Memory B cell (primary cell): ENCODE results near the gene FAIM.

Experiments
- ATAC-seq: fragments of 150-1000 bp; cut with Tn5 transposase; 2 replicates; pipeline ENCODE4 v1.10.0; 2021; ENCODE audit warnings: low read depth, mild to moderate bottlenecking, moderate library complexity
- DNase-seq, 2 donors: peaks; one replicate each; pipeline ENCODE4 v3.0.0; 2022; ENCODE audit warnings: low spot score in 2 of 2
- H3K27ac Mint-ChIP-seq: one replicate; pipeline ENCODE4 v1.8.0; 2022; ENCODE audit warnings: mild to moderate bottlenecking, moderate library complexity, mixed read lengths
- H3K27me3 Mint-ChIP-seq: one replicate; pipeline ENCODE4 v1.8.0; 2022; ENCODE audit warnings: mixed read lengths
- H3K36me3 Mint-ChIP-seq: one replicate; pipeline ENCODE4 v1.8.0; 2022; ENCODE audit warnings: mild to moderate bottlenecking, mixed read lengths
- H3K4me1 Mint-ChIP-seq: one replicate; pipeline ENCODE4 v1.8.0; 2022; ENCODE audit warnings: mixed read lengths
- H3K4me3 Mint-ChIP-seq: one replicate; pipeline ENCODE4 v1.8.0; 2022; ENCODE audit warnings: mild to moderate bottlenecking, moderate library complexity, mixed read lengths
- H3K9me3 Mint-ChIP-seq: one replicate; pipeline ENCODE4 v1.8.0; 2022; ENCODE audit warnings: mixed read lengths

FAIM gene

DNA sequence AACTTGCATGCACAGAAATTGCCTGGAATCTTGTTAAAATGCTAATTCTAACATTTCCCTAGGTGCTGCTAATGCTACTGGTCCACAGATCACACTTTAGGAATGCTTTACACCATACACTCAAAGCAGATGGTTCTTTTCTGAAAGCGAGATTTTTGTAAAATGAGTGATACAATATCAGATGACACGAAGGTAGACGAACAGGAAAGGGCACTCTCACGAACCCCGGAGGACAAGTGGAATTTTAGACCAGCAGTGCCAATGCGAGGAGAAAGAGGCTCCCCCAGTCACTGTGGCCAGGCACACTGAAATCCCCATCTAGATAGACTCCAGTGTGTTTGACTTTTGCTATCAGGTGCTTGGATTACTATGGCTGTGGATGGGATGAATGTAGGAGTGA lies 21.0 kb downstream of the FAIM start:
- ATAC-seq (no peak), DNase-seq (no peak)
- H3K4me1 Mint-ChIP-seq, result no peaks in the 10 kb centered on the region
- H3K4me3 Mint-ChIP-seq, result no peak overlapping the region
- H3K36me3 Mint-ChIP-seq, result peaks cover 25% of the 10 kb centered on the region
- no peak overlapping the region for H3K27ac Mint-ChIP-seq
- H3K27me3 Mint-ChIP-seq, result no peaks in the 10 kb centered on the region
- H3K9me3 Mint-ChIP-seq, result no peaks in the 10 kb centered on the region

DNA sequence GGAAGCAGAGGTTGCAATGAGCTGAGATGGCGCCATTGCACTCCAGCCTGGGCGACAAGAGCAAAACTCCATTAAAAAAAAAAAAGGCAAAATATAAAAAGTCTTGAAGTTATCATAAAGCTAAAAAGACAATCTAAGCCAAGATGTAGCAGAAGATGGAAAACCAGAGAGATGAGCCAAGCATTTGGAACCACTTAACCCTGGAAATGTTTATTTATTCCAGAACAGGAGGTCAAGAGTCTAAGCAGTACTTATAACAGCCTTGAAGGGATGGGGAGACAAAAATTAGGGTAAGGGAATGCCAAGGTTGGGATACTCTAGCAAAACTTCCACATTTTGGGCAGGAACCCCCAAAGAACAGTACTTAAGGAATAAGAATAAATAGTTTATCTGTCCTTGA lies 30.1 kb downstream of the FAIM start:
- peaks cover 11% of the 10 kb centered on the region for H3K9me3 Mint-ChIP-seq
- H3K27ac Mint-ChIP-seq, result no peak overlapping the region
- peaks cover 4% of the 10 kb centered on the region for H3K36me3 Mint-ChIP-seq
- no peak for DNase-seq
- no peaks in the 10 kb centered on the region for H3K4me1 Mint-ChIP-seq
- H3K27me3 Mint-ChIP-seq, result no peaks in the 10 kb centered on the region
- no peak overlapping the region for H3K4me3 Mint-ChIP-seq
- no peak for ATAC-seq

DNA sequence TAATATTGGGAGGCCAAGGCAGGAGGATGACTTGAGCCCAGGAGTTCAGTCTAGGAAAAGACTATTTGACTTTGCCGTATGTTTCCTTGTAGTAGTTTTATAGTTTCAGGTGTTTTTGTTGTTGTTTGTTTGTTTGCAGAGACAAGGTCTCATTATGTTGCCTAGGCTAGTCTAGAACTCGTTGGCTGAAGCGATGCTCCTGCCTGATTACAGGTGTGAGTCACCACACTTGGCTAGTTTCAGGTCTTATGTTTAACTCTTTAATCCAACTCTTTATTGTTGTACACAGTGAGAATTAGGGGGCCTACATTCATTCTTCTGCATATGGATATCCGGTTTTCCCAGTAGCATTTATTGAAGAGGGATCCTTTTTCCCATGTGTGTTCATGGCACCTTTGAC lies 32.0 kb downstream of the FAIM start:
- Mint-ChIP-seq H3K27ac (no peak overlapping the region), H3K4me3 (no peak overlapping the region), H3K4me1 (no peaks in the 10 kb centered on the region), H3K9me3 (peaks cover 18% of the 10 kb centered on the region), H3K27me3 (no peaks in the 10 kb centered on the region), H3K36me3 (no peaks in the 10 kb centered on the region)
- ATAC-seq, result no peak
- DNase-seq, result no peak

DNA sequence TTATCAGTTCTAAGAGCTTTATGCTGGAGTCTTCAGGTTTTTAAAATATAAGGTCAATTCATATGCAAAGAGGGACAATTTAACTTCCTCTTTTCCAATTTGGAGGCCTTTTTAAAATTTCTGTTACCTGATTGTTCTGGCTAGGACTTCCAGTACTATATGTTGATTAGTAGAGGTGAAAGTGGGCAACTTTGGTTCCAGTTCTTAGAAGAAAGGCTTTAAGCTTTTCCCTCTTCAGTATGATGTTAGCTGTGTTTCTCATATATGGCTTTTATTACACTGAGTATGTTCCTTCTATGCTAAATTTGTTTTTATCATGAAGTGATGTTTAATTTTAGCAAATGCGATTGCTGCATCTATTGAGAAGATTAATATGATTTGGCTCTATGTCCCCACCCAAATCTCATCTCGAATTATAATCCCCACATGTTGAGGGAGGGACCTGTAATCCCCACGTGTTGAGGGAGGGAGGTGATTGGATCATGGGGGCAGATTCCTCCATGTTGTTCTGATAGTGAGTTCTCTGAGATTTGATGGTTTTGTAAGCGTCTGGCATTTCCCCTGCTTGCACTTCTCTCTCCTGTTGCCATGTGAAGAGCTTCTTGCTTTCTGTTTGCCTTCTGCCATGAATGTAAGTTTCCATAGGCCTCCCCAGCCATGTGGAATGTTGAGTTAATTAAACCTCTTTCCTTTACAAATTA lies 33.8 kb downstream of the FAIM start:
- ATAC-seq, result no peak
- Mint-ChIP-seq H3K4me1 (no peaks in the 10 kb centered on the region), H3K36me3 (peaks cover 3% of the 10 kb centered on the region), H3K27ac (no peak overlapping the region), H3K27me3 (no peaks in the 10 kb centered on the region), H3K4me3 (no peak overlapping the region), H3K9me3 (peaks cover 23% of the 10 kb centered on the region)
- DNase-seq, result no peak

DNA sequence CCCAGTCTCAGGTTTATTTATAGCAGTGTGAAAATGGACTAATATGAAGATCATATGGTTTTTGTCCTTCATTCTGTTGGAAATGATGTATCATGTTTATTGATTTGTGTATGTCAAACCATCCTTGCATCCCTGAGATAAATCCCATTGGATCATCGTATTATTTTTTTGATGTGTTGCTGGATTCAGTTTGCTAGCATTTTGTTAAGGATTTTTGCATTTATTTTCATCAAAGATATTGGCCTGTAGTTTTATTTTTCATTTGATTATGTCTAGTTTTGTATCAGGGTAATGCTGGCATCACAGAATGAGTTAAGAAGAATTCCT lies 34.3 kb downstream of the FAIM start:
- DNase-seq, result no peak
- Mint-ChIP-seq H3K4me1 (no peaks in the 10 kb centered on the region), H3K27ac (no peak overlapping the region), H3K4me3 (no peak overlapping the region), H3K36me3 (peaks cover 3% of the 10 kb centered on the region), H3K27me3 (no peaks in the 10 kb centered on the region), H3K9me3 (peaks cover 21% of the 10 kb centered on the region)
- ATAC-seq, result no peak

DNA sequence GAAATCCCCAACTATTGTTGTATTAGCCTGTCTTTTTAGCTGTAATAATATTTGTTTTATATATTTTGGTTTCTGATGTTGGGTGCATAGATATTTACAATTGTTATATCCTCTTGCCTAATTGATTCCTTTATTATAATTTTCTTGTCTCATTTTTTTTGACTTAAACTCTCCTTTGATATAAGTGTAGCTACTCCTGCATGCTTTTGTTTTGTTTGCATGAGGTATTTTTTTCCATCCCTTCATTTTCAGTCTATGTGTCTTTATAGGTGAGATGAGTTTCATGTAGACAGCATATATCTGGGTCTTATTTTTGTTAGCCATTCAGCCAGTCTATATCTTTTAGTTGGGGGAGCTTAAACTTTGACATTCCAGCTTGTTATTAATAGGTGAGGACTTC lies 37.4 kb downstream of the FAIM start:
- Mint-ChIP-seq H3K27ac (no peak overlapping the region), H3K27me3 (no peaks in the 10 kb centered on the region), H3K4me3 (no peak overlapping the region), H3K9me3 (peaks cover 21% of the 10 kb centered on the region), H3K4me1 (no peaks in the 10 kb centered on the region), H3K36me3 (peaks cover 18% of the 10 kb centered on the region)
- DNase-seq, result no peak
- no peak for ATAC-seq

DNA sequence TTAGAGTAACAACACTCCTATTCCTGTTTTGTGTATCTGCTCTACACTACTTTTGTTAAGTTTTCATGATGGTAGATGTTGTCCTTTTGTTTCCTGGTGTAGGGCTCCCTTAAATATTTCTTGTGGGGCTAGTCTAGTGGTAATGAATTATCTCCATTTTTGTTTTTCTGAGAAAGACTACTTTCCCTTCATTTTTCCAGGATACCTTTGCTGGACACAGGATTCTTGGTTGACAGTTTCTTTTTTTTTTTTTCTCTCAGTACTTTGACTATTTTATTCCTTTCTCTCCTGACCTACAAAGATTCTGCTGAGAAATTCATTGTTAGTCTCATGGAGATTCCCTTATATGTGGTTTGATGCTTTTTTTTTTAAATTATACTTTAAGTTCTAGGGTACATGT lies 37.9 kb downstream of the FAIM start:
- Mint-ChIP-seq H3K4me3 (no peak overlapping the region), H3K4me1 (no peaks in the 10 kb centered on the region)

DNA sequence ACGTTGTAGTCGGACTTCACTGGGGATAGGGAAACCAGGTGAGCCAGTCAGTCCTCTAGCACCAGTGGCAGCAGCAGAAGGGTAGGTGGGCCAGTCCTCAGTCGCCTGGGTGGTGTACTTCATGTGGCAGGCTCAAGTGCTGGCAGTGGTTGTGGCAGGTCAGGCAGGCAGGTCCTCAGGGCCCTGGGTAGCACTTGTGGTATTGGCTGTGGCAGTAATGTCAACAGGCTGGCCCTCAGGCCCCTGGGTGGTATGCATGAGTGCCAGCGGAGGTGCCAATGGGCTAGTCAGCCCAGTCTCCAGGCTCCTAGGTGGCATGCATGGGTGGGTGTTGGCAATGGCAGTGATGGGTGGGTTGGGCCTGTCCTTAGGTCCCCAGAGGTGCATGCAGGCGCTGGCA lies 40.6 kb downstream of the FAIM start:
- no peak for ATAC-seq
- no peak overlapping the region for H3K27ac Mint-ChIP-seq
- DNase-seq, result no peak
- peaks cover 33% of the 10 kb centered on the region for H3K36me3 Mint-ChIP-seq
- no peak overlapping the region for H3K4me3 Mint-ChIP-seq
- H3K27me3 Mint-ChIP-seq, result no peaks in the 10 kb centered on the region
- no peaks in the 10 kb centered on the region for H3K4me1 Mint-ChIP-seq
- peaks cover 14% of the 10 kb centered on the region for H3K9me3 Mint-ChIP-seq

More for the DNA sequence above, 37.9 kb downstream of the FAIM start:
- no peaks in the 10 kb centered on the region for H3K27me3 Mint-ChIP-seq
- H3K9me3 Mint-ChIP-seq, result peaks cover 21% of the 10 kb centered on the region
- ATAC-seq (no peak), DNase-seq (no peak)
- H3K27ac Mint-ChIP-seq, result no peak overlapping the region
- H3K36me3 Mint-ChIP-seq, result peaks cover 19% of the 10 kb centered on the region

DNA sequence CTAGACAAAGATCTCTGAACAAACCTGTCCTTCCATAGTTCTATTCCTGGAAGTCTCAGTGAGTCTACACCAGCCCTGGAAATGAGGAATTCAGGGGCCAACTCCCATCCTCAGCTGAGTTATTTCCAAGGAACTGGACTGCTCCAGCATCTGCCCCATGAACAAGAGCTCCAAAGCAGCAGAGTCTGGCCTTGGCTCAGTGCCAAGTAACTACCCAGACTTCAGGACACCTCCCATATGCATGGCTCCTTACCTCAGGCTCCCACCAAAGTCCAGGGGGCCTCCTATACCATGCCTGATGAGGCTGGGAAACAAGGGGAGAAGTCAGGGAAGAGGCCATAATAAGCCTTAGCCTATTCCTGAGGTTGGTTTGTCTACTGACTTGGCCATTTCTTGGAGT lies 45.0 kb downstream of the FAIM start:
- no peak overlapping the region for H3K27ac Mint-ChIP-seq
- no peak overlapping the region for H3K4me3 Mint-ChIP-seq
- ATAC-seq, result no peak
- no peak for DNase-seq
- H3K36me3 Mint-ChIP-seq, result peaks cover 59% of the 10 kb centered on the region
- H3K9me3 Mint-ChIP-seq, result peaks cover 2% of the 10 kb centered on the region
- no peaks in the 10 kb centered on the region for H3K27me3 Mint-ChIP-seq
- no peaks in the 10 kb centered on the region for H3K4me1 Mint-ChIP-seq

DNA sequence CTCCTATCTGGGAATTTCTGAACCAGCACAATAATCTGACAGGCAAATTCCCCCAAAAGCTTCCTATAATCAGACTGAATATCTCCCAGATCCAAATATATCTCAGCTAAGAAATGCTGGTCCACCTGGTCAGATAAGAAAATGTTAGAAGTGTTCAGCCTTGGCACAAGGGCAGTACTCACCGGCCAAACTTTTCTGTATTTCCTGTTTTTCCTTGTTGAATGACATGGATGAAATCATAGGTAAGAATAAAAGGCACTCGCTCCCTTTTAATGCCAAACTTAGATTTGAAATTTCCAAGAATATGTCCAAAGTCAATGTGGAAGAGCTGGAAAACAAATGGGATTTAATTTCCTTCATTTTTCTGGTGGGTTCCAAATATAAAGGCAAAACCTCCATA lies 48.9 kb downstream of the FAIM start:
- H3K27me3 Mint-ChIP-seq, result no peaks in the 10 kb centered on the region
- no peak overlapping the region for H3K27ac Mint-ChIP-seq
- H3K4me3 Mint-ChIP-seq, result no peak overlapping the region
- no peak for DNase-seq
- no peak for ATAC-seq
- no peaks in the 10 kb centered on the region for H3K9me3 Mint-ChIP-seq
- peaks cover 50% of the 10 kb centered on the region for H3K36me3 Mint-ChIP-seq
- H3K4me1 Mint-ChIP-seq, result no peaks in the 10 kb centered on the region

DNA sequence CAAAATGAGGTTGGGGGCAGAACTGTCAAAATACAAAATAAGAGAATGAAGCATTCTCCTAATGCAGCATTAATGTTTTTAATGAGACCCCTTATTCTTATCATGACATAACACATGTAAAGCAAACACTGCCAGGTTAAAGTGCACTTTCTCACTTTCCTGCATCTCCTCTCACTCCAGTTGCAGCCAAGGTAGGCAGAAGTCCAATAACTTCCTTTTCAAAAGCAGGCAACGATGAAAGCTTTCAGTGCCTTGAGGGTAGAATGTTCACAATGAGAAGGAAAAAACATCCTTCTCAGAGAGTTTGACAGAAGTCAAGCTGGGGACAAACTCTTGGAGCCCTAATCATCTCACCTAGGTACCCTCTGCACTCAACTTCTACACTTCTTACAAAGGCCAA lies 59.5 kb downstream of the FAIM start:
- DNase-seq (no peak), ATAC-seq (no peak)
- peaks cover 40% of the 10 kb centered on the region for H3K36me3 Mint-ChIP-seq
- no peak overlapping the region for H3K4me3 Mint-ChIP-seq
- H3K9me3 Mint-ChIP-seq, result no peaks in the 10 kb centered on the region
- H3K27ac Mint-ChIP-seq, result no peak overlapping the region
- H3K27me3 Mint-ChIP-seq, result no peaks in the 10 kb centered on the region
- H3K4me1 Mint-ChIP-seq, result no peaks in the 10 kb centered on the region

DNA sequence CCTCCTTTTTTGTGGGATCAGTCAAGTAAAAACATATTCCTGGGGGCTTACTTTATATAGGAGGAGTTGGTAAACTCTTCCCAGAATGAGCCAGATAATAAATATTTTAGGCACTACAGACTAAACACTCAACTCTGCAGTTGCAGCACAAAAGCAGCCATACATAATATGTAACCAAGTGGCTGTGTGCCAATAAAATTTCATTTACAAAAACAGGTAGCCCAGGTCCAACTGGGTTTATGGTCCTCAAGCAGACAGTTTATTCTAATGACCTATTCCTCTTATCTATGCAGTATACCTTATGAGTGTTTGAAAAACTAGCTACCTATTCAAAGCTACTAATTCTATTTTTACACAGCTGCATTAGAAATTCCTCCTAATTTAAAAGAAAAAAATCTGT lies 61.8 kb downstream of the FAIM start:
- H3K27me3 Mint-ChIP-seq, result no peaks in the 10 kb centered on the region
- H3K27ac Mint-ChIP-seq, result no peak overlapping the region
- peaks cover 45% of the 10 kb centered on the region for H3K36me3 Mint-ChIP-seq
- H3K4me1 Mint-ChIP-seq, result no peaks in the 10 kb centered on the region
- H3K4me3 Mint-ChIP-seq, result no peak overlapping the region
- no peak for ATAC-seq
- H3K9me3 Mint-ChIP-seq, result peaks cover 3% of the 10 kb centered on the region
- DNase-seq, result no peak

DNA sequence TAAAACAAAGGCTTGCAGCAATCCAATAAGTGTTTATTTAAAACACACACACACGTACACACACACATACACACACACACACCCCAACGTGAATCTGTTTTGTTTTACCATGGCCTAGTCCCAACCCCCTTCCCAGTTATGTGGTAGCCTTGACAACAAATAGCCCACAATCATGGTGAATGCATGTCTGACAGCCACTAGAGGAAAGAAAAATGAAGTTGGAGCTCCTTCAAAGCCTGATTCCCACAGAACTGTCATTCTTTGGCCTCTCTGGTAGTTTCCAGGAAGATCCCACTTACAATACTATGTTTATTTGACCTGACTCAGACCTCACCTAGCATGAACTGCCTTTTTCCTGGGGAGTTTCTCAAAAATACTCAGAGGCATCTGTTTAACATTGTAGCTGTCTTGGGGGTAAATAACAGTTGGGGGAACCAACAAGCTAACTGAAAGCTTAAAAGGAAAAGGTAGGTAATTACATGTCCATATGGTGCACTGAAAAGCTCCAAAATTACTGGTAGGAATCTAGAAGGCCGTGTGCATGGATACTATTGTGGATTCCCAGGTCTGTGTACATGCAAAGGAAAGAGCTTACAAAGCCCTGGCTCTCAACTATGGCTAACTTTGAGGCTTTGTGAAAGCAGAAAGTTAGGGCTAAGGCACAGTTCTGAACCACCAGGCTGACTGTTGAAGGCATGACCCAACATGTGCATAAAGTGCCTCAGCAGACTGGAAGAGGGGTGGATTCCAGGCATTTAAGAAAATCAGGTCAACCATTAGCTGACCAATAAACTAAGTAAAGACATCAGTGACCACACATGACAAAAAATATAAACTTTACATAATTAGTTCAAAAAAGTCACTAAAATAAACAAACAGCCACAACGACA lies 65.3 kb downstream of the FAIM start:
- Mint-ChIP-seq H3K36me3 (peaks cover 48% of the 10 kb centered on the region), H3K9me3 (peaks cover 6% of the 10 kb centered on the region), H3K27ac (no peak overlapping the region), H3K27me3 (no peaks in the 10 kb centered on the region), H3K4me3 (no peak overlapping the region), H3K4me1 (no peaks in the 10 kb centered on the region)
- ATAC-seq, result no peak
- no peak for DNase-seq

DNA sequence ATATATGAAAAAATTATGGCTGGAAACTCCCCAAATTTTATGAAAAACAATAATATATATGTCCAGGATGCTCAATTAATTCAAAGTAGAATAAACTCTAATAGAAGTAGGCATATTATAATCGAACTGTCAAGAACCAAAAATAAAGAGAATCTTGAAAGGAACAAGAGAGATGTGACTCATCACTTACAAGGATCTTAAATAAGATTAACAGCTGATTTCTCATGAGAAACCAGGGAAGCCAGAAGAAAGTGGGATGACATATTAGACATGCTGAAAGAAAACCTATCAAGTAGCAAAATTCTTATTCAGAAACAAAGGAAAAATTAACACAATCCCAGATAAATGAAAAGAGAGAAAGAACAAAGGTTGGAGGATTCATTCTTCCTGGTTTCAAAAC lies 66.8 kb downstream of the FAIM start:
- ATAC-seq (no peak), DNase-seq (no peak)
- Mint-ChIP-seq H3K9me3 (peaks cover 6% of the 10 kb centered on the region), H3K27me3 (no peaks in the 10 kb centered on the region), H3K4me3 (no peak overlapping the region), H3K36me3 (peaks cover 44% of the 10 kb centered on the region), H3K27ac (no peak overlapping the region), H3K4me1 (no peaks in the 10 kb centered on the region)

DNA sequence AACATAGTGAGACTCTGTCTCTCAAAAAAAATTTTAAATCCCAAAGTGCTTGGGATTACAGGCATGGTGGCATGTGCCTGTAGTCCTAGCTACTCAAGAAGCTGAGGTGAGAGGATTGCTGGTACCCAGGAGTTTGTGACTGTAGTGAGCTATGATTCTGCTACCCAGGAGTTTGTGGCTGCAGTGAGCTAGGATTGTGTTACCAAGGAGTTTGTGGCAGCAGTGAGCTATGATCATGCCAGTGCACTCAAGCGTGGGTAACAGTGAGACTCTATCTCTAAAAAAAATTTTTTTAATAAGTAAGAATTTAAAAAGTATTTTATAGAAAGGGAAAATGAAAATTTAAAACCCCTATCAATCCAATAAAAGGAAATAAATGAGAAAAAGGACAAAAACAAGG lies 69.5 kb downstream of the FAIM start:
- Mint-ChIP-seq H3K27ac (no peak overlapping the region), H3K9me3 (peaks cover 6% of the 10 kb centered on the region), H3K4me1 (no peaks in the 10 kb centered on the region), H3K27me3 (no peaks in the 10 kb centered on the region), H3K4me3 (no peak overlapping the region), H3K36me3 (peaks cover 43% of the 10 kb centered on the region)
- ATAC-seq, result no peak
- DNase-seq, result no peak
